ENCODE results near the gene CCDC86.

DNA sequence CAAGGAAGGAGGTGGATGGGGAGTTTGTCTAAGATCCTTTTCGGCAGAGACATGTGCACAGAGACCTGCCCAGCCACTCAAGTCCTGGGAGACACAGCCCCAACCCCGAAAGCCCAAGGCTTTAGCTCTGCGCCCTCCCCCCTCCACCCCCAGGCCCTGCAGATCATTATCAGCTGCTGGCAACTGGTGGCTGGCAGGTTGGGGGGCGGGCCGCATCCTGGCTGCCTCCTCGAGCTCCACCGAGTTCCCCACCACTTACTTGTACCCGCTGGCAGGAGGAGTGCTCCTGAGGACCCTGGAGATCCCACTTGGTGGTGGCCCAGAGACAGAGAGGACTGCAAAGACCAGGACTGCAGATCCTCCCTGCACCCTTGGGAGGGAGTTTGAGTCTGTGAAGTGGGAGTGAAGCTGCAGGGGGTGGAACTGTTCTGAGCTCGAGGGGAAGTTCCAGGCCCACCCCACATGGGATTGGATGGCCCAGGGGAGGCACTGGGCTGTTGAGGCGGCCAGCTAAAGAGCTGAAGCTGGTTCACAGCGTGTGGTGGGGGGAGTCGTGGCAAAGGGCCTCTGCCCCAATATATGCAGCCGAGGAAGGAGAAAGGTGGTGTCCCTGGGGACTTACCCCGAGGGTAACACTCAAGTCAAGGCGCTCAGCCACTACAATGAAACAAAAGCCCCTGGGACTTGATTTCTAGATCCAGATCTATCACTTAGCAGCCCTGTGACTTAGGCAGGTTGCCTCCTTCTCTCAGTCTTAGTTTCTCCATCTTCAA is 19.9 kb upstream of the CCDC86 start:
- no peak for TF ChIP-seq EZH2 (IDR thresholded peaks at IDR 0.05)
- TF ChIP-seq, protein P1, sequence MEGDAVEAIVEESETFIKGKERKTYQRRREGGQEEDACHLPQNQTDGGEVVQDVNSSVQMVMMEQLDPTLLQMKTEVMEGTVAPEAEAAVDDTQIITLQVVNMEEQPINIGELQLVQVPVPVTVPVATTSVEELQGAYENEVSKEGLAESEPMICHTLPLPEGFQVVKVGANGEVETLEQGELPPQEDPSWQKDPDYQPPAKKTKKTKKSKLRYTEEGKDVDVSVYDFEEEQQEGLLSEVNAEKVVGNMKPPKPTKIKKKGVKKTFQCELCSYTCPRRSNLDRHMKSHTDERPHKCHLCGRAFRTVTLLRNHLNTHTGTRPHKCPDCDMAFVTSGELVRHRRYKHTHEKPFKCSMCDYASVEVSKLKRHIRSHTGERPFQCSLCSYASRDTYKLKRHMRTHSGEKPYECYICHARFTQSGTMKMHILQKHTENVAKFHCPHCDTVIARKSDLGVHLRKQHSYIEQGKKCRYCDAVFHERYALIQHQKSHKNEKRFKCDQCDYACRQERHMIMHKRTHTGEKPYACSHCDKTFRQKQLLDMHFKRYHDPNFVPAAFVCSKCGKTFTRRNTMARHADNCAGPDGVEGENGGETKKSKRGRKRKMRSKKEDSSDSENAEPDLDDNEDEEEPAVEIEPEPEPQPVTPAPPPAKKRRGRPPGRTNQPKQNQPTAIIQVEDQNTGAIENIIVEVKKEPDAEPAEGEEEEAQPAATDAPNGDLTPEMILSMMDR (IDR thresholded peaks at IDR 0.05), result no peak
